ENCODE measurements around the gene ZNF496. TPM values are rescaled to one million over a fixed set of nuclear protein-coding genes. Genes with fewer than 3 reads are reported as not detected.
A peak's percentile ranks its signal among the peaks of the same experiment; 100 is the strongest.

The ZNF496 gene
- total and polyA plus RNA-seq, 9 of the 15 experiments (the other 6 are each of a cell fraction or from before 2014, with no cell fraction given) = 4.3 to 54.0 (median 31.3) TPM

- no peak for TF ChIP-seq HINFP (tag; conservative IDR thresholded peaks at IDR 0.05; ENCODE audit: low read depth)
- TF ChIP-seq NFE2 (IDR thresholded peaks at IDR 0.05; ENCODE audit: low read depth) = no peak
- TF ChIP-seq FOS (IDR thresholded peaks at IDR 0.05; ENCODE audit: extremely low read depth, insufficient read length) = no peak
- peak; percentile 69 for TF ChIP-seq ARID1B (IDR thresholded peaks at IDR 0.05)
- no peak for TF ChIP-seq CCAR2 (IDR thresholded peaks at IDR 0.05; ENCODE audit: low read depth, low read length)
- no peak for TF ChIP-seq ZNF436 (CRISPR knock-in tag; IDR thresholded peaks at IDR 0.05)
- TF ChIP-seq ZNF699 (CRISPR knock-in tag; IDR thresholded peaks at IDR 0.05; ENCODE audit: insufficient replicate concordance) = no peak
- TF ChIP-seq ZNF780A (CRISPR knock-in tag; IDR thresholded peaks at IDR 0.05) = no peak
- TF ChIP-seq SMC3 (conservative IDR thresholded peaks at IDR 0.05; ENCODE audit: insufficient read depth, low read depth, low read length) = no peak
- no peak for TF ChIP-seq HIVEP1 (CRISPR knock-in tag; IDR thresholded peaks at IDR 0.05)
- TF ChIP-seq ZNF76 (CRISPR knock-in tag; IDR thresholded peaks at IDR 0.05; ENCODE audit: borderline replicate concordance) = 0 out of 2 replicates have a peak, but pooled peaks have one; percentile 44
- TF ChIP-seq MAX (CRISPR knock-in tag; IDR thresholded peaks at IDR 0.05) = no peak
- peak; percentile 76 for TF ChIP-seq CREM (IDR thresholded peaks at IDR 0.05; ENCODE audit: low read depth)
- no peak for TF ChIP-seq ZNF589 (CRISPR knock-in tag; IDR thresholded peaks at IDR 0.05; ENCODE audit: low read depth)
- TF ChIP-seq AFF4 (CRISPR knock-in tag; IDR thresholded peaks at IDR 0.05) = no peak
- no peak for TF ChIP-seq NFXL1 (CRISPR knock-in tag; IDR thresholded peaks at IDR 0.05)
- TF ChIP-seq BACH1 (tag; IDR thresholded peaks at IDR 0.05) = no peak
- no peak for TF ChIP-seq RFX7 (CRISPR knock-in tag; IDR thresholded peaks at IDR 0.05)
- TF ChIP-seq CBX8 (IDR thresholded peaks at IDR 0.05; ENCODE audit: borderline replicate concordance, extremely low read depth, low read depth, low read length, poor library complexity, severe bottlenecking) = no peak
- no peak for TF ChIP-seq TCFL5 (CRISPR knock-in tag; conservative IDR thresholded peaks at IDR 0.05)
- TF ChIP-seq DEAF1 (CRISPR knock-in tag; IDR thresholded peaks at IDR 0.05) = no peak
- no peak for TF ChIP-seq ESRRB (CRISPR knock-in tag; IDR thresholded peaks at IDR 0.05; ENCODE audit: borderline replicate concordance)
- peak; percentile 80 for TF ChIP-seq ATF7 (IDR thresholded peaks at IDR 0.05)
Measured at GRCh38 chr1:247337250-247337746, 5.6 kb upstream of the ZNF496 start (continued).
